GM18873 (cell line): ENCODE data around the gene ILK.

Experiments
- ATAC-seq: cut with Tn5 transposase; IDR thresholded peaks from one replicate; pipeline ENCODE4 v1.9.1; 2021; ENCODE audit warnings: mild to moderate bottlenecking, moderate library complexity, moderate number of reproducible peaks; ENCODE audit not compliant: unreplicated experiment, low FRiP score

Gene ILK

GRCh38 chr11:6633422-6634408, 30.1 kb downstream of the ILK start:
- no peak for ATAC-seq

- no peak for ATAC-seq
These were observed 31.0 kb downstream of the ILK start for GRCh38 chr11:6634534-6634933.

GRCh38 chr11:6635082-6635932, 31.7 kb downstream of the ILK start:
- no peak for ATAC-seq

GRCh38 chr11:6636480-6636879, 32.9 kb downstream of the ILK start:
- no peak for ATAC-seq

- no peak for ATAC-seq
These were observed 34.3 kb downstream of the ILK start for GRCh38 chr11:6637871-6638270.

GRCh38 chr11:6638429-6638828, 34.9 kb downstream of the ILK start:
- no peak for ATAC-seq

- ATAC-seq, result no peak
These were observed 36.7 kb downstream of the ILK start for GRCh38 chr11:6640036-6640984.

- no peak for ATAC-seq
These were observed 37.6 kb downstream of the ILK start for GRCh38 chr11:6640985-6641701.

- ATAC-seq, result no peak
These were observed 39.4 kb downstream of the ILK start for GRCh38 chr11:6642957-6643356.

GRCh38 chr11:6646071-6646470, 42.5 kb downstream of the ILK start:
- ATAC-seq, result no peak

- ATAC-seq, result no peak
These were observed 43.0 kb downstream of the ILK start for GRCh38 chr11:6646576-6646917.

- peak; percentile 88 for ATAC-seq
These were observed 43.5 kb downstream of the ILK start for GRCh38 chr11:6646918-6647679.

- no peak for ATAC-seq
These were observed 44.3 kb downstream of the ILK start for GRCh38 chr11:6647836-6648235.

GRCh38 chr11:6648501-6648900, 44.9 kb downstream of the ILK start:
- no peak for ATAC-seq

- no peak for ATAC-seq
These were observed 46.5 kb downstream of the ILK start for GRCh38 chr11:6650104-6650503.

- no peak for ATAC-seq
These were observed 47.4 kb downstream of the ILK start for GRCh38 chr11:6650980-6651379.

- no peak for ATAC-seq
These were observed 48.6 kb downstream of the ILK start for GRCh38 chr11:6652182-6652581.

- no peak for ATAC-seq
These were observed 49.5 kb downstream of the ILK start for GRCh38 chr11:6653097-6653496.

GRCh38 chr11:6653656-6654055, 50.1 kb downstream of the ILK start:
- no peak for ATAC-seq
